Measurements from ENCODE around the gene OPHN1.

DNA sequence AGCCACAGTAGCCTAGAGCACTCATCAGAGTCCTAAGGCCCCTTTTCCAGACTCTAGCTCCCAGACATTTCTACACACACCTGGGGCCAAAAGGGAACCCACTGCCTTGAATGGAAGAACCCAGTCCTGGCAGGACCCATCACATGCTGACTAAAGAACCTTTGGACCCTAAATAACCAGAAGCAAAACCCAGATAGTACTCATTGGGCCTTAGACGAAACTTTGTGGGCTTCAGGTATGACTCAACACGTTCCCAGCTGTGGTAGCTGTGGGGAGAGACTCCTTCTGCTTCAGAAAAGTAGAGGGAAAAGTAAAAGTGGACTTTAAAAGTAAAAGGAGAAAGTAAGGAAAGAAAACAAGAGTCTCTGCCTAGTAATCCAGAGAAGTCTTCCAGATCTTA lies 311.5 kb downstream of the OPHN1 start:
- TF ChIP-seq, protein P1, sequence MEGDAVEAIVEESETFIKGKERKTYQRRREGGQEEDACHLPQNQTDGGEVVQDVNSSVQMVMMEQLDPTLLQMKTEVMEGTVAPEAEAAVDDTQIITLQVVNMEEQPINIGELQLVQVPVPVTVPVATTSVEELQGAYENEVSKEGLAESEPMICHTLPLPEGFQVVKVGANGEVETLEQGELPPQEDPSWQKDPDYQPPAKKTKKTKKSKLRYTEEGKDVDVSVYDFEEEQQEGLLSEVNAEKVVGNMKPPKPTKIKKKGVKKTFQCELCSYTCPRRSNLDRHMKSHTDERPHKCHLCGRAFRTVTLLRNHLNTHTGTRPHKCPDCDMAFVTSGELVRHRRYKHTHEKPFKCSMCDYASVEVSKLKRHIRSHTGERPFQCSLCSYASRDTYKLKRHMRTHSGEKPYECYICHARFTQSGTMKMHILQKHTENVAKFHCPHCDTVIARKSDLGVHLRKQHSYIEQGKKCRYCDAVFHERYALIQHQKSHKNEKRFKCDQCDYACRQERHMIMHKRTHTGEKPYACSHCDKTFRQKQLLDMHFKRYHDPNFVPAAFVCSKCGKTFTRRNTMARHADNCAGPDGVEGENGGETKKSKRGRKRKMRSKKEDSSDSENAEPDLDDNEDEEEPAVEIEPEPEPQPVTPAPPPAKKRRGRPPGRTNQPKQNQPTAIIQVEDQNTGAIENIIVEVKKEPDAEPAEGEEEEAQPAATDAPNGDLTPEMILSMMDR (IDR thresholded peaks at IDR 0.05 in 4 of 5, conservative IDR thresholded peaks at IDR 0.05 in 1 of 5): no peak
- TF ChIP-seq POLR2A (IDR thresholded peaks at IDR 0.05): no peak
